HG02943 (cell line): ENCODE measurements around the gene ACTL10.
"Not testable (repeated sequence)": the region's sequence is repeated elsewhere in the genome, so short reads cannot be mapped to it uniquely, and the experiment has no call there.

Experiments used
- ATAC-seq: cut with Tn5 transposase; IDR thresholded peaks from one replicate; pipeline ENCODE4 v1.9.1; 2021; ENCODE audit warnings: mild to moderate bottlenecking, low read depth, moderate library complexity; ENCODE audit not compliant: unreplicated experiment

Gene ACTL10

GRCh38 chr20:33689493-33689892 is 22.8 kb downstream of the ACTL10 start:
- ATAC-seq, result no peak

DNA sequence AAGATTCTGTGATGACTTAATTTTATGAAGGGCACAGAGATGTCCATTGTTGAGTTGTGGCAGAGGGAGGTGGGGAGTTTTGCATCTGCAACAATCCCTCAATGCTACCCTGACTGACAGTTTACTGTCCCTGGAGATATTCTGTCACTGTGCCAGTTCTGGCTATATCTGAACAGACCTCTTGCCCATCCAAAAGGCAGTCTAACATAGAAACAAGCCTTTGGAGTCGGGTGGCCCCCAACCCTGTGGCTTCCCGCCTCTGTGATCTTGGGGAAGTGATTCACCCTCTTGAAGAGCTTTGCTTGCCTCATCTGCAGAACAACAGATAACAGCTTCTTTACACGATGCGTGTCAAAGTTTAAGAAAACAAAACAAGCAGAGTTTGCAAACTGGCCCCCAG is 23.2 kb downstream of the ACTL10 start:
- no peak for ATAC-seq

DNA sequence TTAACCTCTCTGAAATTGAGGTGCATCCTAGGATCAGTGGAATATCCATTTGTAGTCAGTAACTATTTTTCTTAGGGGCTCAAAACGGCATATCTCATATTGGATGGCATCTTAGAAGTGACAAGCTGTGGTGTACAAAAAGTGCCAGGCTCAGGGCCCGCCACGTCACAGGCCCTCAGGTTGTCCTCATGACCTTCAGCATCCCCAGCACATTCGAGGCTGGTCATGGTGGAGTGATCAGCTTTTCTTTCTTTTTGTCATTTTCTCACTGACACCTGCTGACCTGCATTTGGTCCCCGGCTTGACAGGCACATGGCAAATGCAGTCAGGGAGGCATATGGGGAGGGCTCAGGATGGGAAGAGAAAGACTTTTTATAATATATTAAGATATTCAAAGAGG is 26.5 kb downstream of the ACTL10 start:
- ATAC-seq, result no peak

GRCh38 chr20:33693741-33694638 is 27.2 kb downstream of the ACTL10 start:
- ATAC-seq, result no peak

DNA sequence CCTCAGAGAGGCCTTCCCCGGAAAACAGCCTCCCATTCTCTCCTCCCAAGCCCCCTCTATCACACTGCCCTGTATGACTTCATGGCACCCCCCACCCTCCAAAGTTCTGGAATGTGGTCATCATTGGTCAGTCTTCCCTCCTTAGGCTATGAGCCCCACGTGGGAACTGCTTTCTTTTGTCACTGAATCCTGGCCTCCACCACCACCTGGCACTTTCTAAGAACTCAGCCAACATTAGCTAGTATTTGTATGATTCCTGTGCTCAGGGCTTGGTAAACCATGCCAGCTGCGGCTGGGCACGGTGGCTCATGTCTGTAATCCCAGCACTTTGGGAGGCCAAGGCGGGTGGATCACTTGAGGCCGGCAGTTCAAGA is 27.9 kb downstream of the ACTL10 start:
- ATAC-seq, result no peak

GRCh38 chr20:33696448-33696847 is 29.7 kb downstream of the ACTL10 start:
- ATAC-seq, result no peak

DNA sequence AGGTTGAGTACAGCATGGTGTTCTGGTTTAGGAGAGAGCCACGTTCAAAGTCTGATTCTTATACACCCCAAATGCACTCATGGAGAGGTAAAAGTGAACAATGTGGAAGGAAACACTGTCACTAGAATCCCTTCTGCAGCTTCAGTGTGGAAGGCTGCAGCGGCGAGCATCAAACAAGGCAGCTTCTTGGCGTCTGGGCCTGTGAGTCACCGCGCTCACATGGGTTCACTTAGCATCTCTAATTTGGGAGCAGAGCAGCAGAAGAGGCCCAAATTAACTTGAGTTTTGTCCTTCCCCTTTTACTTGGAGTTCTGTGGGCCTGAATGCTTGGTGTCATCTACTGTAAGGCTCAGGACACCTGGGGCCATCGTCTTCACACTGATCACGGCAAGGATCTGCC is 30.4 kb downstream of the ACTL10 start:
- no peak for ATAC-seq

- not testable (repeated sequence) for ATAC-seq
These were observed 32.2 kb downstream of the ACTL10 start for GRCh38 chr20:33698966-33699365.

- not testable (repeated sequence) for ATAC-seq
These were observed 34.1 kb downstream of the ACTL10 start for GRCh38 chr20:33700696-33701441.

DNA sequence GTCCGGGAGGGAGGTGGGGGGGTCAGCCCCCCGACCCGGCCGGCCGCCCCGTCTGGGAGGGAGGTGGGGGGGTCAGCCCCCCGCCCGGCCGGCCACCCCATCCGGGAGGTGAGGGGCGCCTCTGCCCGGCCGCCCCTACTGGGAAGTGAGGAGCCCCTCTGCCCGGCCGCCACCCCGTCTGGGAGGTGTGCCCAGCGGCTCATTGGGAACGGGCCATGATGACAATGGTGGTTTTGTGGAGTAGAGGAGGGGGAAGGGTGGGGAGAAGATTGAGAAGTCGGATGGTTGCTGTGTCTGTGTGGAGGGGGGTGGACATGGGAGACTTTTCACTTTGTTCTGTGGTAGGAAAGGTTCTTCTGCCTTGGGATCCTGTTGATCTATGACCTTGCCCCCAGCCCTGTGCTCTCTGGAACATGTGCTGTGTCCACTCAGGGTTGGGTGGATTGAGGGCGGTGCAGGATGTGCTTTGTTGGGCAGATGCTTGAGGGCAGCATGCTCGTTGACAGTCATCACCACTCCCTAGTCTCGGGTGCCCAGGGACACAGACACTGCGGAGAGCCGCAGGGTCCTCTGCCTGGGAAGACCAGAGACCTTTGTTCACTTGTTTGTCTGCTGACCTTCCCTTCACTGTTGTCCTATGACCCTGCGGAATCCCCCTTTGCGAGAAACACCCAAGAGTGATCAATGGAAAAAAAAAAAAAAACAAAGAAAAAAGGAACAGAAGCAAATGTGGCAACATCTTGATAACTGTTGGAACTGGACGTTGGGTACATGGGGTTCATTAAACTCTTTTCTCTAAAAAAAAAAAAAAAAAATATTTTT is 35.1 kb downstream of the ACTL10 start:
- no peak for ATAC-seq

GRCh38 chr20:33702861-33703260 is 36.1 kb downstream of the ACTL10 start:
- no peak for ATAC-seq

GRCh38 chr20:33703498-33704137 is 36.9 kb downstream of the ACTL10 start:
- no peak for ATAC-seq

DNA sequence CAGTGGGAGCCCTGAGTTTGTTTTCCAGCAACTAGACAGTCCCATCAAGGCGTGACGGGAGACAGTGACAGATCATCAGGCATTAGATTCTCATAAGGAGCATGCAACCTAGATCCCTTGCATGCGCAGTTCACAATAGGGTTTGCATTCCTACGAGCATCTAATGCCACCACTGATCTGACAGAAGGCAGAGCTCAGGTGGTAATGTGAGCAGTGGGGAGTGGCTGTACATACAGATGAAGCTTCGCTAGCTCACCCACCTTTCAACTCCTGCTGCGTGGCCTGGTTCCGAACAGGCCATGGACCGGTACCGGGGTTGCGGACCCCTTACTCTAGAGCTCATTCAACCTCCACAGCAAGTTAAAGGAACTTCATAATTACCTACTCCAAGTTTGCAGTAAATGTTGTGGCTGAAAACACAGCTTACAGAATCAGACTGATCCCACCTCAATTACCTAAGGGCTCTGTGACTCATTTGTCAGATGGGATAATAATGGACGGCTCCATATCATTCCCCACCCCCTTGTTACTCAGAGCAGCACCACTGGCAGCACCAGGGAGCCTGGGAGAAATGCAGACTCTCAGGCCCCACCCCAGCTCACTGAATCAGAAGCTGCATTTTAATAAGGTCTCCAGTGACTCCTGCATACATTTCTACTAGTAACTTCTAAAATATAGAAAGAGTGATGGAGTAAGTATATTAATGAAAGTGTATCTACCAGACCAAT is 37.6 kb downstream of the ACTL10 start:
- ATAC-seq, result no peak

DNA sequence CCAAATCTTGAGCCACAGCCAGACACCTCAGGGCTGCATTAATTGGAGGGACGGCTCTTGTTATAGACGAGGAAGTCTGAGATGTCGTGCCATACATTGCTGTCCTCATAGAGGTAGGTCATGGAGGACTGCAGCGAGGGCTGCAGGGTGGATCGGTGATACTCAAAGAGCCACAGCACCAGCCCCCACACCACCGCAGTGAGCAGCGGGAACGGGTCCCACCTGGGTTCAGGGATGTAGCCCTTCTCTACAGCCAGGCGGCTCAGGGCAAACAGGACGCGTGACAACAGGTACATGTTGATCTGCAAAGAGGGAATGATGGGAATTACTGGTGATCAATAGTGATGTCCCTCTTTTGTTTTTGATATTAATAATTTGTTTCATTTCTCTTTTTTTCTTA is 40.9 kb downstream of the ACTL10 start:
- ATAC-seq, result no peak

GRCh38 chr20:33709398-33709797 is 42.7 kb downstream of the ACTL10 start:
- no peak for ATAC-seq

- ATAC-seq, result no peak
These were observed 43.3 kb downstream of the ACTL10 start for GRCh38 chr20:33709905-33710541.

- no peak for ATAC-seq
These were observed 44.1 kb downstream of the ACTL10 start for GRCh38 chr20:33710681-33711445.

GRCh38 chr20:33711446-33711738 is 44.6 kb downstream of the ACTL10 start:
- no peak for ATAC-seq

- ATAC-seq, result no peak
These were observed 47.2 kb downstream of the ACTL10 start for GRCh38 chr20:33713865-33714367.
